Panc1 (cell line): ENCODE data around the gene MAGOH.

Source experiments
- CTCF ChIP-seq: fragments of 450-650 bp; IDR thresholded peaks from 2 replicates; pipeline ENCODE4 v1.5.1; 2017; ENCODE audit warnings: mild to moderate bottlenecking
- POLR2AphosphoS5 ChIP-seq: IDR thresholded peaks from 2 replicates; pipeline ENCODE4 v1.6.1; 2012; ENCODE audit warnings: mild to moderate bottlenecking, low read depth, low read length, moderate library complexity
- REST ChIP-seq, 2 experiments: IDR thresholded peaks; 2 replicates each; pipeline ENCODE4 v1.6.1; 2011 to 2012; ENCODE audit warnings: low read depth in 2 of 2, control low read depth in 1 of 2, low read length in 1 of 2, mild to moderate bottlenecking in 1 of 2, moderate library complexity in 1 of 2; ENCODE audit not compliant: insufficient read depth in 1 of 2
- SIN3A ChIP-seq: IDR thresholded peaks from 2 replicates; pipeline ENCODE4 v1.6.1; 2012; ENCODE audit warnings: low read depth, mild to moderate bottlenecking, low read length, moderate library complexity, borderline replicate concordance; ENCODE audit not compliant: insufficient read depth

- TF ChIP-seq CTCF (no peak), POLR2AphosphoS5 (no peak), SIN3A (no peak), REST (IDR thresholded peaks at IDR 0.05; ENCODE audit: insufficient read depth in 1 of 2, low read depth in 2 of 2, low read length in 1 of 2) (no peak)
These were observed 34.0 kb upstream of the MAGOH start for GRCh38 chr1:53272349-53272748.
